SJSA1 (cell line): ENCODE results near the gene XRCC1. TPM values are rescaled to one million over a fixed set of nuclear protein-coding genes. Genes with fewer than 3 reads are reported as not detected.
A peak's percentile ranks its signal among the peaks of the same experiment; 100 is the strongest.
"Not testable (repeated sequence)": the region's sequence is repeated elsewhere in the genome, so short reads cannot be mapped to it uniquely, and the experiment has no call there.

ENCODE experiments used
- DNase-seq, 2 experiments: peaks; one replicate each; pipeline ENCODE4 v3.0.0-alpha.2; 2015 to 2020; ENCODE audit warnings: low spot score in 2 of 2, low read depth in 1 of 2
- H3K27ac ChIP-seq: fragments of 250-450 bp; sonication (Bioruptor Pico); 2 replicates; pipeline ENCODE4 v1.5.1; 2020; ENCODE audit warnings: mild to moderate bottlenecking, moderate library complexity
- H3K27me3 ChIP-seq: fragments of 250-450 bp; sonication (Bioruptor Pico); replicated peaks from 2 replicates; pipeline ENCODE4 v1.5.1; 2020; ENCODE audit warnings: mild to moderate bottlenecking, moderate library complexity
- H3K36me3 ChIP-seq: fragments of 250-450 bp; sonication (Bioruptor Pico); 2 replicates; pipeline ENCODE4 v1.5.1; 2020; ENCODE audit warnings: mild to moderate bottlenecking
- H3K4me1 ChIP-seq: fragments of 250-450 bp; sonication (Bioruptor Pico); replicated peaks from 2 replicates; pipeline ENCODE4 v1.6.1; 2021; ENCODE audit warnings: mild to moderate bottlenecking
- H3K4me3 ChIP-seq: fragments of 250-450 bp; sonication (Bioruptor Pico); 2 replicates; pipeline ENCODE4 v1.5.1; 2020; ENCODE audit warnings: mild to moderate bottlenecking
- H3K9me3 ChIP-seq: fragments of 250-450 bp; sonication (Bioruptor Pico); replicated peaks from 2 replicates; pipeline ENCODE4 v1.5.1; 2020; ENCODE audit warnings: mild to moderate bottlenecking
- total RNA-seq: library from RNA; depleted of rRNA; stranded (reverse); fragments of >200 nt; shearing (Covaris generic); gene quantifications from 2 replicates; pipeline ENCODE4 v1.2.3, GENCODE V29; 2014

Gene XRCC1
- total RNA-seq, 1 experiment from 2014 or later, result 59.8 TPM

DNA sequence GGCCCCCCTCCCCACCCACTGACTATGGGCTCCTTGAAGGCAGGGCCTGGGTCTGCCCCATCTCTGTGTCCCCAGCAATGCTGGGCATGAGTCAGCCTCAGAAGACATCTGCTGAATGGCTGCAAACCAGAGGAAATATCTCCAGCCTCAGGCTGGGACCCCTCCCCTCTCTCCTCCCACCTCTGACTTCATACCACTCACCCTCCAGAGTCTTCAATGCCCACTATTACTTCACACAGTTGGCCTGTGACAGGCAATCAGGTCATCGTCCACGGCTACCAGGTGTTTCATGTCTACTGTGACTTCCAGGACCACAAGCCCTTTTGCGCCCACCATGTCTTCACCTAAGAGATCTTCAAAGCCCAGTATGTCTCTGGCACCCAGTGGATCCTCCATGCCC, 36.5 kb upstream of the XRCC1 start, which contains the start of gene SRRM5:
SRRM5 (plus strand) TSS at position 301 of the 400 bp plus-strand sequence; CDS start at position 335, 34 bp downstream.
- no peak for DNase-seq
- peaks cover 13% of the 10 kb centered on the region for H3K4me1 ChIP-seq
- no peak within 1 kb of the TSS for H3K4me3 ChIP-seq
- peak within 1 kb of the TSS; percentile 17; the same call in 1 of the 2 replicates for H3K27ac ChIP-seq
- no peaks in the 10 kb centered on the region for H3K9me3 ChIP-seq
- H3K36me3 ChIP-seq, result peaks cover 39% of the 10 kb centered on the region
- no peaks in the 10 kb centered on the region for H3K27me3 ChIP-seq

GRCh38 chr19:43610493-43610892, 35.2 kb upstream of the XRCC1 start:
- H3K4me3 ChIP-seq, result no peak overlapping the region
- H3K27ac ChIP-seq, result peak overlapping the region; percentile 17; the same call in 1 of the 2 replicates
- peaks cover 13% of the 10 kb centered on the region for H3K4me1 ChIP-seq
- H3K27me3 ChIP-seq, result no peaks in the 10 kb centered on the region
- DNase-seq, result peak in 1 of 2 experiments; percentile 53
- H3K36me3 ChIP-seq, result peaks cover 45% of the 10 kb centered on the region
- H3K9me3 ChIP-seq, result no peaks in the 10 kb centered on the region

DNA sequence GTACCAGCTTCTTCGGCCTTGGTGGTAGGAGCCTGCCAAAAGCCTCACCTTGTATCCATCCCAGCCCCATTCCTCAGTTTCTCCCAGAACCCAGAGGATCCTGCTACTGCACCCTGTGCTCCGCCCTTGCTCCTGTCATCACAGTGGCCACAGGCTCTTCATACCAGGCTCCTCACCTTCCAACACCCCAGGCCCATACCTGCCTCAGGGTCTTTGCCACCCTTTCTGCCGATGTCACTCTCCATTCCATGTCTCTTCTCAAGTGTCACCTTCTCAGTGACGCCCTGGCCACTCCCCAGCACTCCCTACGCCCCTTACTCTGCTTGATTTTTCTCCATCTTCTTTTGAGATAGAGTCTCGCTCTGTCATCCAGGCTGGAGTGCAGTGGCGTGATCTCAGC, 34.5 kb upstream of the XRCC1 start:
- H3K4me1 ChIP-seq, result peaks cover 13% of the 10 kb centered on the region
- H3K36me3 ChIP-seq, result peaks cover 45% of the 10 kb centered on the region
- DNase-seq, result no peak
- H3K9me3 ChIP-seq, result no peaks in the 10 kb centered on the region
- H3K4me3 ChIP-seq, result no peak overlapping the region
- H3K27ac ChIP-seq, result no peak overlapping the region
- H3K27me3 ChIP-seq, result no peaks in the 10 kb centered on the region

GRCh38 chr19:43607238-43608205, 32.2 kb upstream of the XRCC1 start:
- DNase-seq, result no peak
- Histone ChIP-seq H3K27me3 (no peaks in the 10 kb centered on the region), H3K27ac (no peak overlapping the region), H3K4me3 (no peak overlapping the region), H3K9me3 (no peaks in the 10 kb centered on the region), H3K36me3 (peaks cover 46% of the 10 kb centered on the region), H3K4me1 (peaks cover 13% of the 10 kb centered on the region)

GRCh38 chr19:43606569-43607229, 31.4 kb upstream of the XRCC1 start:
- no peaks in the 10 kb centered on the region for H3K9me3 ChIP-seq
- H3K4me1 ChIP-seq, result peaks cover 13% of the 10 kb centered on the region
- no peak for DNase-seq
- H3K36me3 ChIP-seq, result peaks cover 43% of the 10 kb centered on the region
- H3K27me3 ChIP-seq, result no peaks in the 10 kb centered on the region
- no peak overlapping the region for H3K27ac ChIP-seq
- H3K4me3 ChIP-seq, result no peak overlapping the region

DNA sequence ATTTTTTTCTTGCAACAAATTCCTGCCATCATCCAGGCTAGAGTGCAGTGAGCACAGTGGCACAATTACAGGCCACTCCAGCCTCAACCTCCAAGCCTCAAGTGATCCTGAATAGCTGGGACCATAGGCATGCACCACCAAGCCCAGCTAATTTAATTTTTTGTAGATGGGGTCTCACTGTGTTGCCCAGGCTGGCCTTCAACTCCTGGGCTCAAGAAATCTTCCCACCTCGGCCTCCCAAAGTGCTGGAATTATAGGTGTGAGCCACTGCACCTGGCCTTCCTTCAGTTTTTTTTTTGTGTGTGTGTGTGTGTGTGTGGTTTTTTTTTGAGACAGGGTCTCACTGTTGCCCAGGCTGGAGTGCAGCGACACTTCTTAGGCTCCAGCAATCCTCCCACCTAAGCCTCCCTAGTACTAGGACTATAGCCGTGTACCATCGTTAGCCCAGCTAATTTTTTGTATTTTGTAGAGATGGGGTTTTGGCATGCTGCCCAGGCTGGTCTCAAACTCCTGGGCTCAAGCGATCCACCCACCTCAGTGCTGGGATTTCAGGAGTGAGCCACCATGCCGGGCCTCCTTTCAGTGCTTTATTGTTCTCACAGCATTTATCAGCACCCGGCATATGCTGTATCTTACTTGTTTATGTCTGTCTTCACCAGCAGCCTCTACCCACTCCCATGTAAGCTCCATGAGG, 30.7 kb upstream of the XRCC1 start:
- no peaks in the 10 kb centered on the region for H3K9me3 ChIP-seq
- no peaks in the 10 kb centered on the region for H3K27me3 ChIP-seq
- H3K4me3 ChIP-seq, result no peak overlapping the region
- no peak overlapping the region for H3K27ac ChIP-seq
- no peak for DNase-seq
- H3K4me1 ChIP-seq, result peaks cover 12% of the 10 kb centered on the region
- H3K36me3 ChIP-seq, result peaks cover 44% of the 10 kb centered on the region

DNA sequence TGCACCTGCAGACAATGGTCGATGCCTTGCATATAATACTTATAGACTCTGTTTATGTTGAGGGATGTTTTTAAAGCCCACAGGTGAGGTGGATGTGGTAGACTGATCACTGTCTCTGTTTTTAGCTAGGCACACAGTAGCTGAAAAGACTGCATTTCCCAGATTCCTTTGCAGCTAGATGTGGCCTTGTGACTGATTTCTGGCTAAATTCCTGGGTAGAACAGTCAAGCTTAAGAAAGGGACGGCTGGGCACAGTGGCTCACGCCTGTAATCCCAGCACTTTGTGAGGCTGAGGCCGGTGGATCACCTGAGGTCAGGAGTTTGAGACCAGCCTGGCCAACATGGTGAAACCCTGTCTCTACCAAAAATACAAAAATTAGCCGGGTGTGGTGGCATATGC, 25.0 kb upstream of the XRCC1 start:
- peaks cover 11% of the 10 kb centered on the region for H3K4me1 ChIP-seq
- H3K36me3 ChIP-seq, result peaks cover 52% of the 10 kb centered on the region
- not testable (repeated sequence) for H3K27me3 ChIP-seq, H3K4me3 ChIP-seq, H3K27ac ChIP-seq, H3K9me3 ChIP-seq, DNase-seq

DNA sequence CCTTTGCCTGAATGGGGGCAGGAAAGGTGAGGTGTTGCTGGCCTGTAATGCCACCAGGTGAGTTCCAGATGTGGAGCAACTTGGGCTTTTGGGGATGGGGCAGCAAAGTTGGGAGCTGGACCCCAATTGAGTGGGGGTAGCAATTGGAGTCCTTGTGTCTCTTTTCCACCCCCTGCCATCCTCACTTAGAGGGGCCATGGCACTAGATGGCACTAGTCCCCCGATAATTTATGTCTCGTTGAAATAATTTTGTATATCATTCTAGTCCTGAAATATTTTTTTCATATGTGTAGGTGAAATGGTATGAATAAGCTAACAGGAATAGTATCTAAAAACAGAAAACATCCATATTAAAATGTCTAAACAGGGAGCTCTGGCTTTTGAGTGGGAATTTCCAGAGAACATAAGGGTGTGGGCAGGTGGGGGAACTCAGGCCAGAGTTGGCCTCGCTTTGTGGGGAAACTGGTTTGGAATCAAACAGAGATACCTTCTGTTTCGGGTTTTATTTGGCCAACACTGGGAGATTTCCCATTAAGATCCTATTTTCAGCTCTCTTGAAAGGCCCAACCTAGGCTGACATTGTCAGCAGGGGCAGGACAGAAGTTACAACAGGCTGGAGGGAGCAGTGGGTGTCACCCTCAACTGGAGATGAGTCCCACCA, 24.4 kb upstream of the XRCC1 start:
- peaks cover 54% of the 10 kb centered on the region for H3K36me3 ChIP-seq
- no peak overlapping the region for H3K27ac ChIP-seq
- peaks cover 15% of the 10 kb centered on the region for H3K4me1 ChIP-seq
- no peaks in the 10 kb centered on the region for H3K27me3 ChIP-seq
- no peak overlapping the region for H3K4me3 ChIP-seq
- no peak for DNase-seq
- no peaks in the 10 kb centered on the region for H3K9me3 ChIP-seq

DNA sequence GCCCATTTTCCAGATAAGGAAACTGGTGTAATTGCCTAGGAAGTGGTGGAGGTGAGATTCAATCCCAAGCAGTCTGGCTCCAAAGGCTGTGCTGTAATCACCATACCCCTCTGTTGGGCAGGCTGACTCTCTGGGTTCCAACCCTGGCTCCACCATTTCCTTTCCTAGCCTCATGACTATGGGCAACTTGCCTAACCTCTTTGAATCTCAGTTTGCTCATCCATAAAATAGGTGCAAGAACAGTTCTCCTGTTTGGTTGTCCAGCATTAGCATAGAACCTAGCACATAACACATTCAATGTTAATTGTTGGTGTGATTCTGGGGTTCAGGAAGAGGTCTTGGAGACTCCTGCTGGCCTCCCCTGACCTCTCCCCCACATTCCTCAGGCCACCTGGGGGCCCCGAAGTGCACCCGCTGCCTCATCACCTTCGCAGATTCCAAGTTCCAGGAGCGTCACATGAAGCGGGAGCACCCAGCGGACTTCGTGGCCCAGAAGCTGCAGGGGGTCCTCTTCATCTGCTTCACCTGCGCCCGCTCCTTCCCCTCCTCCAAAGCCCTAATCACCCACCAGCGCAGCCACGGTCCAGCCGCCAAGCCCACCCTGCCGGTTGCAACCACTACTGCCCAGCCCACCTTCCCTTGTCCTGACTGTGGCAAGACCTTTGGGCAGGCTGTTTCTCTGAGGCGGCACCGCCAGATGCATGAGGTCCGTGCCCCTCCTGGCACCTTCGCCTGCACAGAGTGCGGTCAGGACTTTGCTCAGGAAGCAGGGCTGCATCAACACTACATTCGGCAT, 23.3 kb upstream of the XRCC1 start:
- Histone ChIP-seq H3K27ac (no peak overlapping the region), H3K4me1 (peaks cover 24% of the 10 kb centered on the region), H3K27me3 (no peaks in the 10 kb centered on the region), H3K4me3 (no peak overlapping the region), H3K9me3 (no peaks in the 10 kb centered on the region), H3K36me3 (peaks cover 62% of the 10 kb centered on the region)
- DNase-seq, result no peak

- H3K9me3 ChIP-seq, result no peaks in the 10 kb centered on the region
- peaks cover 24% of the 10 kb centered on the region for H3K4me1 ChIP-seq
- no peak overlapping the region for H3K27ac ChIP-seq
- no peak for DNase-seq
- peaks cover 66% of the 10 kb centered on the region for H3K36me3 ChIP-seq
- no peaks in the 10 kb centered on the region for H3K27me3 ChIP-seq
- H3K4me3 ChIP-seq, result no peak overlapping the region
These were observed 22.5 kb upstream of the XRCC1 start for GRCh38 chr19:43597876-43598275.

- peak in 1 of 2 experiments; percentile 15 for DNase-seq
- Histone ChIP-seq H3K4me3 (peak overlapping the region; percentile 48), H3K27me3 (no peaks in the 10 kb centered on the region), H3K36me3 (peaks cover 68% of the 10 kb centered on the region), H3K27ac (peak overlapping the region; percentile 97; the same call in 1 of the 2 replicates), H3K9me3 (no peaks in the 10 kb centered on the region), H3K4me1 (peaks cover 24% of the 10 kb centered on the region)
These were observed 21.6 kb upstream of the XRCC1 start for GRCh38 chr19:43596842-43597461.
